Skin epidermis (tissue), 12 donors: ENCODE measurements around the gene MNX1.

Source experiments
- H3K27ac ChIP-seq, 21 experiments: fragments of 200-600 bp; sonication (generic) in 11 of 21; one replicate each; pipeline ENCODE4 v1.5.0; 2020; ENCODE audit warnings: mild to moderate bottlenecking in 3 of 21, inconsistent platforms in 2 of 21, moderate library complexity in 2 of 21
- H3K4me3 ChIP-seq, 7 experiments: fragments of 200-600 bp; sonication (generic) in 2 of 7; one replicate each; pipeline ENCODE4 v1.5.0; 2020; ENCODE audit warnings: inconsistent platforms in 2 of 7, mild to moderate bottlenecking in 2 of 7, moderate library complexity in 1 of 7

The MNX1 gene

DNA sequence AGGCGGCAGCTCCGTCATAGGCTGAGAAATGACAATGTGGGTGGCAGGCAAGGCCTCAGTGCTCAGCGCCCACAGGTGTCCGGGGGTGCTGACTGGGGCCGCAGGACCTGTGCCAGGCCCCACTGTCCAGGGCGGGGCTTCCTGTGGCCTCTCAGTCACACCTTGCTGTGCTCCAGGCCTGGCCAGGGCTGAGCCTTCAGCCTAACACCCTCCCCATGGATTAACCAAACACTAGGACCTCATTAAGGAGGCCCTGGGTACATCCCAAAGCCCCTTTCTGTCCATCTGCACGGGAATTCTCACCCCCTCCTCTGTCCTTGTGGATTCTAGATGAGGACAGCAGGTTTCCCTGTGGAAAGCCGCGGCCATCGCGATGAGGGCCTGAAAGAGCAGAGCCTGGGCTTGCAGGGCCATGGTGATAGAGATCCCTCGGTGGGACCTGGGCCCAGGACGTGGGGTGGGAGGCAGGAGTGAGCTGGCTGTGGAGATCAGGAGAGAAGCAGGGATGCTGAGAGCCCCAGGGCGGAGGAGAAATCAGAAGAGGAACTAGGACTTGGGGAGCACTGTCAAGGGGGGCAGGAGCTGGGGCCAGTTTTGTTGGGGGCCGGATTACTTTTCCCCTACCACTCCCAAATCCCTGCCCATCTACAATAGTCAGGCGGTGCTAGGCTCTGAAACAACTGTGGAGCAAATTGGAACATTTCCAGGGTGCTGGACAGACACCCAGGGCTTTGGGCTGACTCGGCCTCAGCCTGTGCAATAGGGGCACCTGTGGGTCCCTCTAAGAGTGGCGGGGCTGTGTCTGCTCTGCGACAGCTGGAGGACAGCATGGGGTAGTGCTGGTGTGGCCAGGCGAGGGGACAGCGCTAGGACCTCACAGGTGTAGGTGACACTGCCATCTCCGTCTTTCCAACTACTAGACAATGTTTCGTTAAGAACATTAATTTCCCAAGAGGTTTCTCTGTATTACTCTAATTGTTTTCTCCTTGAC lies 23.3 kb upstream of the MNX1 start:
- Histone ChIP-seq H3K4me3 (no peak overlapping the region), H3K27ac (no peak overlapping the region)

DNA sequence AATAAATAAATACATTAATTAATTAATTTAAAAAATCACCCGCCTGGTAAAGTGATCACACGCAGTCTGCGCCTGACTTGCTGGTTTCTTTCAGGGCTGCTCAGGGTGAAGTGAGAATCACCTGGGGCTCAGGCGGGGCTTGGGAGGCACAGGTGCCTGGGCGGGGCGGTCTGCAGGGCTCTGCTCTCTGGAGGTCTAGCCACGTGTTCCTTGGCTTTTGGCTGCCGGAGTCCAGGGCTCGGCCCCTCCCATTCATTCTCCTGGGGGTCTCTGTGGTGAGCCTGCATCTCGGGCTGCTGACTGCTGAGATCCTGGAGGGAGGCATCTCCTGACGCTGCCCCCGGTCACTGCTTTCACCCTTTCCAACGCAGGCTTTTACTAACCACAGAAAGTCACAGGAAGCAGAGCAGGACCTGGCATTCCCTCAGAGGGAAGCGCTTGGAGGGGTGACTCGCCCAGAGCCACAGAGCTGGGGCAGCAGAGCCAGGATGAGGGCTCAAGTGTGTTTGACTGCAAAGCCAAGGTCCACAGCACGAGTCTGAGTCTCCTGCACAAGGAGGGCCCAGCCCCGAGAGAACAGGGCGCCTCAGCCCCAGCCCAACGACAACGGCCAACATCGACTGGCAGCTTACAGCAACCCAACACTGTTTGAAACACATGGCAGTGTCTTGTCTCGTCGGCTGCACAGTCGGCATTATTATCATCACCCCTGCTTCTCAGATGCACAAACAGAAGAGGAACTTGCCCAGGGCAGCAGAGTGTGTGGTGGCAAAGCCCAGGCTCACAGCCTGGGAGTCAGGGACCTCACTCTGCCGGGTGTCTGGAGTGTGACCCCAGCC lies 22.4 kb upstream of the MNX1 start:
- no peak overlapping the region for H3K4me3 ChIP-seq
- no peak overlapping the region for H3K27ac ChIP-seq

DNA sequence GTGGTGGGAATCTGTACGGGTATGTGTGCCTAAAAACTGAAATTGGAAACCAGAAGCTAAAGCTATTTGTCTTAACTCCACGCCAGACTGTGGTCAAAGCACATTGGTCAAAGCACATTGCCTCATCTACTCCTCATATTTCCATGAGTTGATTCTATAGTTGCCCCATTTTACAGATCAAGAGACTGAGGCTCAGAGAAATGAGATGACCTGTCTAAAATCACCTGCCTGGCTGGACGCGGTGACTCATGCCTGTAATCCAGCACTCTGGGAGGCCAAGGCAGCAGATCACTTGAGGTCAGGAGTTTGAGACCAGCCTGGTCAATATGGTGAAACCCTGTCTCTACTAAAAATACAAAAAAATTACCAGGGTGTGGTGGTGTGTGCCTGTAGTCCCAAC lies 21.7 kb upstream of the MNX1 start:
- Histone ChIP-seq H3K4me3 (no peak overlapping the region), H3K27ac (no peak overlapping the region)

DNA sequence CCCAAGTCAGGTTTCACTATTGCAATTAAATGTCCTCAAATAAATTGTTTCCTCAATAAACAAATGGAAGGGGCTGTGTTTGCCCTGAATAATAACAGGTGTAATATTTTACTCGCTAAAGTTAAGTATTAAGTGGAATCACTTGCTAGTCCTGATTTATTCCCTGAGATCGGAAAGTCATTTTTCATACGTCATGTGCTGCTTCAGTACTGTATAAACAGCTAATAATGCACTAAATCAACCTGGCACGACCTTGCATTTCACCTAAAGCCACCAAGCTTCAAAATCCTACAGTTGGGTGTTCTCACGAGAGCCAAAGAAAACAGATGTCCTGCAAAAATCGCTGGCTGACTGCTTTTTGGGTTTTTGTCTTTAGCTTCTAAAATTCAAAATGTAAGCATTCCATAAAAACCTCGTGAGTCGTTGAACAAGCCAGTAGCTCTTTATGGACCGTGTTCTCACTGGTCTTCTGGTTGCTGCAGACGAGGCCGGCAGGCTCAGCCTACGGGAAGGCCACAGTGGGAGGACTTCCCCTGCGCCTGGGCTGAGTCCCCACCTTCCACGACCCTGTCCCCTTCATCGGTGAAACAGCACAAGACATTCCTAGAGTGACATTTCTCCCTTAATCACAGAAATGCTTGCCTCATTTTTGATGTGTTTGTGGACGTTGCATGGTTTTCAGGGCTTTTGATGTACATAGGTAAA lies 17.9 kb upstream of the MNX1 start:
- Histone ChIP-seq H3K4me3 (no peak overlapping the region), H3K27ac (no peak overlapping the region)

DNA sequence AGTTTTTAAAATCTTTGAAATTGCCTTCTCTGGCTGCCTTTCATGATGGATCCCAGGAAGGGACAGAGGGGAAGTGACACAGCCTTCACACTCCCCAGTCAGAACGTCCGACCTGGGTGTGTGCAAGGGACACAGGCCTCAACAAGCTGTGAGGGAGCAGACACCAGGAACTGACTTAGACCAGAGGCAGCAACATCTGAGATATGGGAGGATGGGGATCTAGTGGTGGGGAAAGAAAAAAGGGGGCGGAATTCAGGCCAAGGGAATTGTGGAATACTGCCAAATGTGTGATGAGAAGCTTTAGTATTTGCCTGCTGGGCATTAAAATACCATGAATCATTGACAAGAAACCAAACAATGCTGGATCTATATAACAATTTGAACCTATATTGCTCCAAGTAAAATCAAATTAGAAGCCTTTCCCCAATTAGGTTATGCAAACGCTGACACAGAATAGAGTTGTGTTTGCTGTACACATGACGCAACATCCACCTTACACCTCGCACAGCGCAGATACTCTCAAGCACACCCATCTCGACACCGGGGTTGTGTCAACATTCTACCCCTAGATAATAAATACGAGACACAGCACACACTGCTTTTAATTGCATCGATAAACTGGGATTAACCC lies 17.2 kb upstream of the MNX1 start:
- no peak overlapping the region for H3K4me3 ChIP-seq

DNA sequence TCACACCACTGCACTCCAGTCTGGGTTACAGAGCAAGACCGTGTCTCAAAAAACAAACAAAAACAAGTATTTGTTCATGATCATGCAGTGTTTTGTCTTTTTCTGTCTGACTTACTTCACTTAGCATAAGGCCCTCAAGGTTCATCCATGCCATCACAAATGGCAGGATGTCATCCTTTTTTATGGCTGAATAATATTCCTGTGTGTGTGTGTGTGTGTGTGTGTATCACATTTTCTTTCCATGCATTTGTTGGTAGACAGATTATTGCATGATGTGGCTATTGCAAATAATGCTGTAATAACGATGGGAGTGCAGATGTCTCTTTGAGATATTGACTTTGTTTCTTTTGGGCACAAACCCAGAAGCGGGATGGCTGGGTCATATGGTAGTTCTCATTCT lies 14.3 kb upstream of the MNX1 start:
- H3K27ac ChIP-seq, result no peak overlapping the region
- no peak overlapping the region for H3K4me3 ChIP-seq

More for the DNA sequence above, 17.2 kb upstream of the MNX1 start:
- H3K27ac ChIP-seq, result no peak overlapping the region

DNA sequence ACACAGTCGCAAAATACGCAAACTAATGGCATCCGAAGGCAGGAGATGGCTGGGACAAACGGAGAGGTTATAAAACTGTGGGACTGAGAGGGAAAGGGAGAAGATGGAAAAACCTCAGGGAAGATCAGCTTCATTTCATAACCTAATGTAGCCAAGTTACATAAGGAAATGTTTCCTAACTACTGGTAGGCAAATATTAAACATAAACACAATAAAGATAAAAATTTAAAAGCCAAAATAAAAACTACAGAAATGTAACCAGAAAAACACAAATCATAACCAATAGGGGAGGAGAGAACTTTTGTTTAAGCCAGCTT lies 13.1 kb upstream of the MNX1 start:
- Histone ChIP-seq H3K27ac (no peak overlapping the region), H3K4me3 (no peak overlapping the region)

DNA sequence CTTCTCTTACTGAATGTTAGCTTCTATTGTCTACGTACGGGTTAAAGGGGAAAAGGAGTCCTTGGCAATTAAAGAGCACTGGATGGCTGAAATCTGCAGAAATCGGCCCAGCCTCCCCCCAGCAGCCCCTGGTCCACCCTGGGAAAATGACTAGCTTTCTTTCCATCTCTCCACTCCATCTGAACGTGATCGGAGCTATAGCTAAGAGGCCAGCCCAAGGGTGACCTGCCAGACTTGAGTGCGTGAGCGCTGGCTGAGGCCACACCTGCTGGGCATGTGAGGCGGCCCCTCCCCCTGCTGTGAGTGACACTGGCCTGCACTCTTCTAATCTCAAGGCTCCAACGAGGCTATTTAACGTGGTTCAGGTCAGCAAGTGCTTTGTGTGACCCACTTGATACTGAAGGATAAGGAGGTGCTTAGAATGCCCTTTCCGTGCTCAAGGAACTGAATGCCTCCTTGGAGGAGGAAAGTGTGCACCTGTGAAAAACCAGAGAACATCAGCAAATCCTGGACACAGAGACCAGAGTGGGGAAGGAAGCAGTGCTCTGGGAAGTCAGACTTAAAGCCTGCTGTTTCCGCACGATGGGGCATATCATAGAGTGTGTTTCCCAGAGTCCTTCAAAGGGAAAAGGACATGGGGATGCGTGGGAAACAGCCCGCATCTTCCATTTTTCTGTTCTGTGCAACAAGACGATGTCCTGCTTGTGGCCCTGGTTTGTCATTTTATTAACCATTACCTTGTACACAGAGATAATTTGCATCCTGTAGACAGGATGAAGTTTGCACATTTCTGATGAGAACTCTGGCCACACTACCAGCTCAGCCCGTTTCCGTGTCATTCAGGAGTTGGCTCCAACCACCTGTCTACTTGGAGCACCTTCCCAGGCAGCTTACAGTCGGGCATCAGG lies 12.5 kb upstream of the MNX1 start:
- no peak overlapping the region for H3K27ac ChIP-seq
- H3K4me3 ChIP-seq, result no peak overlapping the region

DNA sequence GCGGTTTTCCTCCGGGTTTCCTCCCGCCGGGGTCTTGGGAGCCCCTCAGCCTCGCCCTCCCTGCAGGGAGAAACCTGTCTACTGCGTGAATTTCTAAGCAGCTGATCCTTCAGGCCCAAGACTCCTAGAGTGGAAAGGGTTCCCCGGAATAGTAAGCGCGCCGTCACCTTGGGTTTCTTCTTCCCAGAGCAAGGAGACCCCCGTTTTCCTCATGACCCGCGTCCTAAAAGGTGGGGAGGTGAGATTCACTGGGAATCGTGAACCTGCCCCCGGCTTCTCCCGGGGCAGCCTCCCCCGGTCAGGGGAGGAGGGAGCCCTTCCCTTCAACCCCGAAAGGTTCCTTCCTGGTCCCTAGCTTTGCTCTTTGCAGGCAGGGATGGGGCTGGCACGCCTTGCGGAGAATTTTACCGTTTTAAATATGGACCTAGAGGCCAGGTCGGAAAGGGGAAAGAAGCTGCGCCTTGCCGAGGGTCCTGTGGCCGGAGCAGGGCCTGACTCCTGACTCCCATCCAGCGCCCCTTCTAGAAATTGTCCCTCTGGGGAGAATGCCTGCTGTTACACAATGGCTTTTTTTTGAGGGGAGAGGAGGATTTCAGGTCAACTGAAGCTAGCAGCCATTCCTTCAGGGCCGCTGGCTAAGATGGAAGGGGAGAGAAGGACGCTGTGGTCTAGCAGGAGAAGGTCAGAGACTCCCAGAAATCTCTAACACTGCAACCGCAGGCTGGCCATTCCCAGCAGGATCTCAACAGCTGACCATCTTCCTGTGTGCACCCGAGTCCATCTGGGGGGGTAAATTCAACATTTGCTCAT lies 11.6 kb upstream of the MNX1 start:
- no peak overlapping the region for H3K27ac ChIP-seq
- H3K4me3 ChIP-seq, result no peak overlapping the region

DNA sequence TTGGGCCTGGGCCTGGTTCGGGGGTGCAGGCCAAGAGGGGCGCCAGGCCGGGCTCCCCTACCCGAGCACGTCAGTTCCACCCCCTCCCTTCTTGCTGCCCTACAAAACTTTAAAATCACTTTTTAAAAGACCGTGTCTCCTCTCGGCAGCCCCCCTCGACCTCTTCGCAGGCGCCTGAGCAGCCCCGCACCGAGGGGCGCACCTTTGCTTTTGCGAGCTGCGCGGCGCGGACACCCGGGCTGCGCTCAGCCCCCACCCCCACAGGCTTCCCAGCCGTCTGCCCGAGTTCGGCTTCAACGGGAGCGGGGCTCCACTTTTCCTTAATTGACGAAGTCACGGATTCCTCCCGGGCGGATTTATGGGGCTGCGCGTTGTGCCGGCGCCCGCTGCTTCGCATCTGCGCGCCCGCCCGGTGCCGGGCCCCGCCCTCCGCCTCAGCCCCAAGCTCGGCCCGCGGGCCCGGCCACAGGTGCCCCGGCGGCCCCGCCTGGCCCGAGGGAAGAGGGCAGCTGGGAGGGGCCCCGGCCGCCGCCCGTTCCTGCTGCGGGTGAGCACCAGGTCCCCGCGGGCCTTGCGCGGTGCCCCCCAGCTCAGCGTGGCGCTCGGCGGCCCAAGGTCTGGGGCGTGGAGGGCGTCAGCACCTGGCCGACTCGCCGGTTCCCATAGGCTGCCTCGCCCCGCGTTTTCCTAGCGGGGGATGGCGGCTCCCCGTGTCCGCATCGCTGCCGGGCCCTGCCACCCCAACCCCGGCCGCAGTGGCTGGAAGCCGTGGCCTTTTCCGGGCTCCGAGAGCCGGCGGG lies 10.8 kb upstream of the MNX1 start:
- Histone ChIP-seq H3K27ac (no peak overlapping the region), H3K4me3 (peak overlapping the region in 1 of 7 experiments; percentile 21)

DNA sequence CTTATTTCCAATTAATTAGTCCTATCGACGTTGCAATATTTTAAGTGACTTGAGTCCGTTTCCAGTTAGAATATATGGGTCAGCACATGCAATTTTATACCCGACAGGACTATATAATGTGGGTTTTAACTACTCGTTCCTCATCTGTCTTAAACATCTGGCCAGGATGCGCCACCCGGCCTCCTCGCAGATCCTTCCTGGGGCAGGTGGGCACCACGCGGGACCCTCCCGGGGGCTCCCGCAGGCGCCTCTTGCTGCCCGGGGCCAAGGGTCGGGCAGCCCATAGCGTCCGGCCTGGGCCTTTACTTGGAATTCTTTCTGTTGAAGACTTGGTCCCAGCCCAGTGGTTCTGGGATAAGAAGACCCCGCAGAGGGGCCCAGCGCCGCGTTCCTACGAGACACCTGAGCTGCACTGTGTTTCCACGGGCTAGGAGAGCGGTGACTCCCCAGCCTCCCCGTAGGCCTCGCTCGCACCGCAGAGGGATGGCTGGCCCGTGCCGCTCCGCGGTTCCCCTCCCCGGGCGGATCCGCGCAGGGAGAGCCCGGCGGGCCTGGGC lies 10.1 kb upstream of the MNX1 start:
- Histone ChIP-seq H3K4me3 (peak overlapping the region in 1 of 7 experiments; percentile 21), H3K27ac (no peak overlapping the region)

DNA sequence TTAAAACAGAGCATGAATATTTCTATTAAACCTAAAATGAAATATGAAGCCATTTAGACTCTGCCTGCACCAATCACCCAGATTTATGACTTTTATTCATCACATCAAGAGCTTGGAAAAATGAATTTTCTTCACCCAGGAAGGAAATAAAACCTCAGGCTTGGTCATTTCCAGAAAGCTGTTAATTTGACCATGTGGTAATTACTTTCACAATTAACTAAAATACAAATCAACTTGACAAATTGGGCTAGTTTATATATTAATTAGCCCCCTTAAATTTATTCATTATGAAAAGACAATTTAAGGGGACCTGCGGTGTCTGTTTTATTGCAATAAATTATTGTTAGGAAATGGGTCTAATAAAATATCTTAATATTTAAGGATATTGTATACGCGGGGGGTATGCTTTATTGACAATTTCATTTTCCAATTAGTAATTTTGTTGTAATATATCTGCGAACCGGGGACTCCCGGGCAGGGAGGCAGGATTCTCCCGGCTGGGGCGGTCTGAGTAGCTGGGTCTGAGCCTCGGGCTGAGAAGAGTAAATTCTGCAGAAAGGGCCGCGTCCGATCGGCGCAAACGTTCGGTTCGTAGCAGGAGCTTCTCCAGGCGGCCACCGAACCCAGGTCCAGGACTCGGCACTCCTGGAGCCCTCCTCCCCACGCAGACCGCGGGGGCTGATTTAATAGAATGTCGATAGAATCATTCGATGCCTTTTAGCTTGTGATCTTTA lies 9.4 kb upstream of the MNX1 start:
- no peak overlapping the region for H3K27ac ChIP-seq
- no peak overlapping the region for H3K4me3 ChIP-seq

DNA sequence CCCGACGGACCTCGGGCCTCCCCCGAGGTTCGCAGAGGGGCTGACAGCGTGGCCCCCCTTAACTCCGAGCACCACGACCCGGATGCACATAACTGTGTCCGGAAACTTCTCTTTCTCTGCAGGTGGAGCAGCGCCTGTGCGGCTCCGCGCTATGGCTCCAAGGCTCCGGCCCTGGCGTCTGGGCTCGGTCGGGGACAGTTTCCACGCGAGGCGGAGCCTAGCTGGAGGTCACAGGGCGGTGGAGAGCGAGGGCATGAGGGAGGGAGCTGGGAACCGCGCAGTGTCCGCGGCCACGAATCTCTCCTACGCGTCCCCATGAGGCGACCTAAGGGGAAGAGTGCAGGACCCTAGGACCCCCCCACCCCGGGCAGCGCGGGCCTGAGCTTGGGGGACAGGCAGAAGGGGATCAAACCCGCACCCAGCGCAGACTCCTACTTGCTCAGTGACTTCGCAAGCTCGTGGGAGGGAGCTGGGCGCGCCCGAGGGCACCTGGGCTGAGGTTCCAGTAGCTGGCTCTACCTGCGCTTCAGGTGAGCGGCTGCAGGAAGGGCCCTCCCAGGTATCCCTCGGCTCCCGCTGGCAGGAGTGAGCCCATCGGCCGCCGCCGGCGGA lies 8.6 kb upstream of the MNX1 start:
- Histone ChIP-seq H3K27ac (no peak overlapping the region), H3K4me3 (no peak overlapping the region)

DNA sequence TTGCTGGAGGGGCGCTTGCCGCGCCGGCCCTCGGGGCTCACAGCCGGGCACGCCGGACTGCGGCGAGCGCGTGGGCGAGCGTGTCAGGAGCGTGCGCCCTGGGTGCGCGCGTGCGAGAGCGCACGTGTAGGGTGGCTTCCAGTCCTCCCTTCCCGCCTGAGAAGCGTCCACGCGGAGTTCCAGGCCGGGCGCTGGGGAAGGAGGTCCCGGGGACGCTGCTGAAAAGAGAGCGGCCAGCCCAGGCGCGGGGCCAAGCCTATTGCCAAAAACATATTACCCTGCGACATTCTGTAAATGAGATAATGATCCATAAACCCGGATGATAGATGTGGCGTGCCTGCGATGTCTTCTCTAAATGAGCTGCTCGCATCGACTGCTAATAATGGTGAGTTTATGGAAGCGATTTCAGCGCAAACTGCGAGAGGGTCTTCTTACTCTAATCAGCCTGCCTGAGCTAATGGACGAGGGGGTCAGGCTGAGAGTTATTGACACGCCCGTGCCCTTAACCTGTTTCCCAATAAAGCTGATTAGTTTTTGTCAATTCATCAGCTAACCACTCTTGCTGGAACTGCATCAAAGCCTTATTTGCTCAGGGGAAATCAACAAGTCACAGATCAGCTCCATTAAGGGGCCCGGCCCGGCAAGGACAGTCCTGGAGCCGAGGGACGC lies 8.0 kb upstream of the MNX1 start:
- H3K4me3 ChIP-seq, result no peak overlapping the region

DNA sequence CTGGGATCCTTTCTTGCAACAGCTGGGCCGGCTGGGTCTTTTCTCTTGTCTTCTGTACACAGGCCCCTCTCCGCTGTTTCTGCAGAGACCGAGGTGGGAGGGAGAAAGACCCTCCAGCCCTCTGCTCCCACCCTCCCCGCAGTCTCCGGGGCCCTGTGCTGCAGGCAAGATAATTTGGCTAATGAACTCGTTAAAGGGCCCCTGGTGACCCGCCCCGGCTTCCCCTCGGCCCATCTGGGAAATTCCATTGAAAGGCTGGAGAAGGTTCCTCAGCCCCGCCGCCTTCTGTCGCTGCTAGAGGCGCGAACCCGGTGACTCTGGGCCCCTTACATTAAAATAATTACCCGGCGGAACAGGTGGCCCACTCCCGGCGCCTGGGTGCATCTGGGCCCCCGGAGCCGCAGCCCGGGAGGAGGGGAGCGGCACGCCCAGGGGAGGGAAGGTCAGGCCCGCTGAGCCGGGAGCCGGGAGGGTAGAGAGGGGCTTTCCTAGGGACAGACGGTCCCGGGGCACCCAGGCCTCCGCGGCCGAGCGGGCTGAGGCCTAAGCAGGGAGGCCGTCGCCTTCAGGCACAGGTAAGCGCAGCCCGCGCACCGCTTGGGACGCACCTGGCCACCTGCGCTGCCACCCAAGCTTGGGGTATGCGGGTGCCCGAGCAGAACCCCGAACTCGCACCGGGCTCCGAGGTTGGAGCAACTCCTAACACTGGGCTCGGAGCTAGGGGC lies 7.3 kb upstream of the MNX1 start:
- no peak overlapping the region for H3K4me3 ChIP-seq
- H3K27ac ChIP-seq, result no peak overlapping the region

More for the DNA sequence above, 8.0 kb upstream of the MNX1 start:
- H3K27ac ChIP-seq, result no peak overlapping the region
